ENCODE data around the gene SHTN1.

The SHTN1 gene

GRCh38 chr10:117005026-117005526 is at the start of gene SHTN1:
Gene SHTN1 (minus strand): TSS chr10:117005187. CDS start chr10:117005079, 108 bp downstream.
- CTCF ChIA-PET = interaction anchor here (1.6 kb wide), 1 partner anchor 170 kb away, joined by 6 read pairs; no protein-coding TSS in a partner anchor
- POLR2A ChIA-PET = interaction anchor here (0.7 to 2.1 kb wide), 2 partner anchors 9 to 12 kb away, joined by 3 to 6 read pairs; no protein-coding TSS in a partner anchor
- peak; percentile 78 for DNase-seq (ENCODE audit: extremely low spot score)
- no peak for TF ChIP-seq TARDBP (IDR thresholded peaks at IDR 0.05)
- TF ChIP-seq ARNT (IDR thresholded peaks at IDR 0.05) = no peak
- TF ChIP-seq SUZ12 (IDR thresholded peaks at IDR 0.05) = no peak
- peak; percentile 91 for TF ChIP-seq ELF4 (IDR thresholded peaks at IDR 0.05)

DNA sequence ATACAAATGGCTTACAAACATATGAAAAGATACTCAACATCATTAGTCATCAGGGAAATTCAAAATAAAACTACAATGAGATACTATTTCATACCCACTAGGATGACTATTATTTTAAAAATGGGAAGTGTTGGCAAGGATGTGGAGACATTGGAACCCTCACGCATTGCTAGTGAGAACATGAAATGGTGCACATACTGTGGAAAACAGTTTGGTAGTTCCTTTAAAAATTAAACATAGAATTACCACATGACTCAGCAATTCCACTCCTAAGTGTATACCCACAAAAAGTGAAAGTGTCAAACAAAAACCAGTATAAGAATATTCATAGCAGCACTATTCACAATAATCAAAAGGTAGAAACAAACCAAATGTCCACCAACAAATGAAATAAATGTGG is 48.5 kb upstream of the SHTN1 start:
- POLR2A ChIA-PET = no interaction called here
- no peak for DNase-seq (ENCODE audit: extremely low spot score)
- CTCF ChIA-PET = no interaction called here
- no peak for TF ChIP-seq NFRKB (IDR thresholded peaks at IDR 0.05)
- TF ChIP-seq FOXA1 (IDR thresholded peaks at IDR 0.05) = no peak
- TF ChIP-seq BHLHE40 (IDR thresholded peaks at IDR 0.05; ENCODE audit: borderline replicate concordance) = no peak
- TF ChIP-seq LEF1 (IDR thresholded peaks at IDR 0.05; ENCODE audit: borderline replicate concordance) = no peak
- no peak for TF ChIP-seq SUZ12 (IDR thresholded peaks at IDR 0.05)
- TF ChIP-seq TARDBP (IDR thresholded peaks at IDR 0.05) = no peak
- no peak for TF ChIP-seq FOXK2 (IDR thresholded peaks at IDR 0.05)
- no peak for TF ChIP-seq FOXM1 (IDR thresholded peaks at IDR 0.05; ENCODE audit: borderline replicate concordance)
- no peak for TF ChIP-seq CTBP1 (IDR thresholded peaks at IDR 0.05; ENCODE audit: borderline replicate concordance)
- no peak for TF ChIP-seq HDGF (IDR thresholded peaks at IDR 0.05; ENCODE audit: borderline replicate concordance)
- no peak for TF ChIP-seq L3MBTL2 (conservative IDR thresholded peaks at IDR 0.05)
- no peak for TF ChIP-seq PKNOX1 (IDR thresholded peaks at IDR 0.05)
- no peak for TF ChIP-seq ZNF384 (IDR thresholded peaks at IDR 0.05)
- TF ChIP-seq ELF4 (IDR thresholded peaks at IDR 0.05) = no peak
- no peak for TF ChIP-seq SP1 (IDR thresholded peaks at IDR 0.05)
- TF ChIP-seq ARNT (IDR thresholded peaks at IDR 0.05) = no peak

DNA sequence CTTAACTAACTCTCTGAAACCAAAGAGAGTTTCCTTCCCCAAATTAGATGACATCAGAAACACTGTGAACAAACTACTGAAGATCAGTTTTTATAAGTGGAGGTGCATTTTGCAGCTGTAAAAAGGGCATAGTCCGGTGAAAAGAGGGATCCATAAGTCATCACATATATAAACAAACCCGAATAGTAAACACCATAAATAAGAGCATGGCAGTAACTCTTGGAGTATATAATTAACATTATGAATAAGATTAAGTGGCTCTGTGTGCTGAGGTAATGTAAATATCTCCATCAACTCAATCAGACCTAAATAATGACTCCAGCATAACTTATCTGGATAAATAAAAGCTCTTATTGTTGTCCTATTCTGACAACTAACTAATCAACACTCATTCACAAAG is 43.0 kb upstream of the SHTN1 start:
- ChIA-PET POLR2A (no interaction called here), CTCF (interaction anchor here (0.6 kb wide), 1 partner anchor 362 kb away, joined by 7 read pairs; no protein-coding TSS in a partner anchor)
- no peak for DNase-seq (ENCODE audit: extremely low spot score)
- no peak for TF ChIP-seq L3MBTL2 (conservative IDR thresholded peaks at IDR 0.05)
- TF ChIP-seq FOXM1 (IDR thresholded peaks at IDR 0.05; ENCODE audit: borderline replicate concordance) = no peak
- no peak for TF ChIP-seq PKNOX1 (IDR thresholded peaks at IDR 0.05)

DNA sequence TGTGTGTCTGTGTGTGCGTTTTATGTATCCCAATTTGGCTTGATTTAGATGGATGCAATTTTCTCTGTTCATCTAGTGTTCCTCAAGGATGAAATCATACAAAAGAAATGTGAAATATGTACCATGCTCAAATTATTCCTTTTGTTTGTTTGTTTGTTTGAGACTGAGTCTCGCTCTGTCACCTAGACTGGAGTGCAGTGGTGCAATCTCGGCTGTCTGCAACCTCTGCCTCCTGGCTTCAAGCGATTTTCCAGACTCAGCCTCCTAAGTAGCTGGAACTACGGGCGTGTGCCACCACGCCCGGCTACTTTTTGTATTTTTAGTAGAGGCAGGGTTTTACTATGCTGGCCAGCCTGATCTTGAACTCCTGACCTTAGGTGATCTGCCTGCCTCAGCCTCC is 11.3 kb upstream of the SHTN1 start:
- no peak for DNase-seq (ENCODE audit: extremely low spot score)
- POLR2A ChIA-PET = no interaction called here
- CTCF ChIA-PET = no interaction called here
- no peak for TF ChIP-seq CTBP1 (IDR thresholded peaks at IDR 0.05; ENCODE audit: borderline replicate concordance)
- no peak for TF ChIP-seq ELF4 (IDR thresholded peaks at IDR 0.05)
- no peak for TF ChIP-seq SP1 (IDR thresholded peaks at IDR 0.05)
- no peak for TF ChIP-seq BHLHE40 (IDR thresholded peaks at IDR 0.05; ENCODE audit: borderline replicate concordance)
- no peak for TF ChIP-seq L3MBTL2 (conservative IDR thresholded peaks at IDR 0.05)
- no peak for TF ChIP-seq TARDBP (IDR thresholded peaks at IDR 0.05)
- TF ChIP-seq FOXM1 (IDR thresholded peaks at IDR 0.05; ENCODE audit: borderline replicate concordance) = no peak
- TF ChIP-seq SUZ12 (IDR thresholded peaks at IDR 0.05) = no peak
- no peak for TF ChIP-seq HDGF (IDR thresholded peaks at IDR 0.05; ENCODE audit: borderline replicate concordance)
- TF ChIP-seq ZNF384 (IDR thresholded peaks at IDR 0.05) = no peak
- TF ChIP-seq NFRKB (IDR thresholded peaks at IDR 0.05) = no peak
- TF ChIP-seq FOXA1 (IDR thresholded peaks at IDR 0.05) = no peak
- TF ChIP-seq PKNOX1 (IDR thresholded peaks at IDR 0.05) = no peak

DNA sequence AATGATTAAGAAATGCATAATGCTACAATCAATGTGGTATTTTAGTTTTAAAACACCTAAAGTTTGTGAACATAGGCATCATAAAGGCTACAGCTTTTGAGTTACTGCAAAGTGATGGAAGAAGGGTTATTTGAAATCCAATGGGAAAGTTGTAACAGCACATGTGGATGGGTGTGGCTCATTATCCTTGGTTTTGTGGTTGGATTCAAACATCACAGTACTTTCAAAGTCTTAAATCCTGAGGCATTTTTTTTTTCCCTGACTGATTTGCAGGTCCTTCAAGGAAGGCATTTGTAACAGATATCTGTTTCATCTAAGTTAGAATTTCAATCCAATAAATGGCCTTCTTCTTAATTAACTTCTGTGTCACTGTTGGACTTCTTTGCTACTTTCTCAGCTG is 9.8 kb upstream of the SHTN1 start:
- no peak for DNase-seq (ENCODE audit: extremely low spot score)
- CTCF ChIA-PET = no interaction called here
- TF ChIP-seq L3MBTL2 (conservative IDR thresholded peaks at IDR 0.05) (no peak), ELF4 (IDR thresholded peaks at IDR 0.05) (no peak), FOXK2 (IDR thresholded peaks at IDR 0.05) (no peak), PKNOX1 (IDR thresholded peaks at IDR 0.05) (no peak), SP1 (IDR thresholded peaks at IDR 0.05) (no peak), FOXA1 (IDR thresholded peaks at IDR 0.05) (no peak), FOXM1 (IDR thresholded peaks at IDR 0.05; ENCODE audit: borderline replicate concordance) (no peak), ARNT (IDR thresholded peaks at IDR 0.05) (no peak), ZNF384 (IDR thresholded peaks at IDR 0.05) (no peak), TARDBP (IDR thresholded peaks at IDR 0.05) (no peak), BHLHE40 (IDR thresholded peaks at IDR 0.05; ENCODE audit: borderline replicate concordance) (no peak), LEF1 (IDR thresholded peaks at IDR 0.05; ENCODE audit: borderline replicate concordance) (no peak)
- POLR2A ChIA-PET = no interaction called here

DNA sequence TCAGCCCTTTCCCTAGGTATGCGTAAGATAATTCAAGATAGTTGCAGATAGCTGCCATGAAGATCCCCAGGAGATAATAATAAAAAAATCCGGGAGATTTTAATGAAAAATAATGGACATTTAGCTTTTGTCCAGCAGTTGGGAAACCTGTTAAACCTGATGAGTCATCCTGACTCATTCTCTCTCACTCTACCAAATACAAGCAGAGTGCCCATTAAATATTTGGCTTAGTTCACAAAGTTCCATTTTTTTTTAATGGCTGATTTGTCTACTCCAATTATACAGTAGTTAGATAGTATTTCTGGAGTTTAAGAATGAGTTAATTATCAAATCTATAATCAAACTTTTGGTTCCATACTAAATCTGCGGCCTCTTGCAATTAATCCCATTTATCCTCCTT is 2.1 kb upstream of the SHTN1 start:
- DNase-seq (ENCODE audit: extremely low spot score) = no peak
- TF ChIP-seq NFRKB (IDR thresholded peaks at IDR 0.05) = no peak
- no peak for TF ChIP-seq ELF4 (IDR thresholded peaks at IDR 0.05)
- no peak for TF ChIP-seq TARDBP (IDR thresholded peaks at IDR 0.05)
- no peak for TF ChIP-seq FOXA1 (IDR thresholded peaks at IDR 0.05)
- no peak for TF ChIP-seq FOXM1 (IDR thresholded peaks at IDR 0.05; ENCODE audit: borderline replicate concordance)
- TF ChIP-seq FOXK2 (IDR thresholded peaks at IDR 0.05) = no peak
- TF ChIP-seq ZNF384 (IDR thresholded peaks at IDR 0.05) = no peak
- no peak for TF ChIP-seq SP1 (IDR thresholded peaks at IDR 0.05)
- no peak for TF ChIP-seq ARNT (IDR thresholded peaks at IDR 0.05)
- no peak for TF ChIP-seq CTBP1 (IDR thresholded peaks at IDR 0.05; ENCODE audit: borderline replicate concordance)
- no peak for TF ChIP-seq PKNOX1 (IDR thresholded peaks at IDR 0.05)
- TF ChIP-seq LEF1 (IDR thresholded peaks at IDR 0.05; ENCODE audit: borderline replicate concordance) = no peak
- TF ChIP-seq L3MBTL2 (conservative IDR thresholded peaks at IDR 0.05) = no peak
- TF ChIP-seq SUZ12 (IDR thresholded peaks at IDR 0.05) = no peak
- TF ChIP-seq BHLHE40 (IDR thresholded peaks at IDR 0.05; ENCODE audit: borderline replicate concordance) = no peak
- no peak for TF ChIP-seq HDGF (IDR thresholded peaks at IDR 0.05; ENCODE audit: borderline replicate concordance)
- CTCF ChIA-PET = interaction anchor here (0.7 to 1.1 kb wide), 2 partner anchors 116 to 158 kb away, joined by 3 read pairs; no protein-coding TSS in a partner anchor
- POLR2A ChIA-PET = no interaction called here
